ENCODE results near the gene NUDT15. TPM values are rescaled to one million over a fixed set of nuclear protein-coding genes. Genes with fewer than 3 reads are reported as not detected.

NUDT15 gene
- polyA plus RNA-seq, 1 donor from 2014 or later: 23.0 TPM

DNA sequence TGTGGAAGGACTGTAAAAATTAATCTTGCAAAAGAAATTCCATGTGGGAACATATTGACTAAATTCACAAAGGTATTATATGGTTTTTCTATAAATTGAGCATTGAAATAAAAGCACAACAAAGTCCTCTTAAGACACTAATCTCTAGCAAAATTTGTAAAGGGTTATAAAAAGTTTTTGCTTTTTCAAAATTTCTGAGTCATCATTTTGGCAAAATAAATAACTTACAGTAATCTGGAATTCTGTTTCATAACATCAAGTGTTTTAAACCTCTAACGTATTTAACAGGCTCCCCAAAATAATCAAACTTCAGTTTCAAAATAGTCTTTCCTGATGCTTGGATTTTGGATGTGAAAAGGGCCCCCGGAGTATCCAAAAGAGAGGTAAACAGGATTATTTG lies 31.4 kb downstream of the NUDT15 start:
- H3K9ac ChIP-seq (ENCODE audit: low read length): no peak overlapping the region
- H3F3A ChIP-seq (ENCODE audit: insufficient read depth, low read length, poor library complexity, severe bottlenecking): no peaks in the 10 kb centered on the region
- no peaks in the 10 kb centered on the region for H3K9me2 ChIP-seq (ENCODE audit: insufficient read depth, low read length)
- no peaks in the 10 kb centered on the region for H3K27me3 ChIP-seq (ENCODE audit: insufficient read depth, low read depth, low read length)
- H2AFZ ChIP-seq (ENCODE audit: low read depth, low read length): no peak overlapping the region
- H3K4me2 ChIP-seq (ENCODE audit: low read length): no peak overlapping the region
- H3K27ac ChIP-seq (ENCODE audit: low read length): no peak overlapping the region
- H3K9me3 ChIP-seq (ENCODE audit: low read length): peaks cover 12% of the 10 kb centered on the region
- H3K4me3 ChIP-seq (ENCODE audit: low read length): no peak overlapping the region
- TF ChIP-seq CTCF (IDR thresholded peaks at IDR 0.05; ENCODE audit: poor library complexity, severe bottlenecking) (no peak), TAF1 (IDR thresholded peaks at IDR 0.05; ENCODE audit: low read depth) (no peak), REST (IDR thresholded peaks at IDR 0.05; ENCODE audit: borderline replicate concordance) (no peak), POLR2AphosphoS5 (IDR thresholded peaks at IDR 0.05) (no peak), MXI1 (conservative IDR thresholded peaks at IDR 0.05; ENCODE audit: poor library complexity, severe bottlenecking) (no peak), RAD21 (conservative IDR thresholded peaks at IDR 0.05) (no peak), EZH2 (IDR thresholded peaks at IDR 0.05; ENCODE audit: borderline replicate concordance, insufficient read depth, low read length, poor library complexity, severe bottlenecking) (no peak), SMC3 (conservative IDR thresholded peaks at IDR 0.05; ENCODE audit: poor library complexity) (no peak), EP300 (conservative IDR thresholded peaks at IDR 0.05; ENCODE audit: poor library complexity, severe bottlenecking) (no peak)
- H3K79me2 ChIP-seq (replicated peaks; ENCODE audit: insufficient read depth, low read length): no peaks in the 10 kb centered on the region
- peaks cover 61% of the 10 kb centered on the region for H3K36me3 ChIP-seq (ENCODE audit: insufficient read depth, low read length)
- no peaks in the 10 kb centered on the region for H4K20me1 ChIP-seq (ENCODE audit: insufficient read depth)

GRCh38 chr13:48069573-48069972 lies 32.0 kb downstream of the NUDT15 start:
- H3K27ac ChIP-seq (ENCODE audit: low read length): no peak overlapping the region
- H3K4me3 ChIP-seq (ENCODE audit: low read length): no peak overlapping the region
- H3K9me3 ChIP-seq (ENCODE audit: low read length): peaks cover 12% of the 10 kb centered on the region
- no peak overlapping the region for H3K4me2 ChIP-seq (ENCODE audit: low read length)
- no peaks in the 10 kb centered on the region for H3F3A ChIP-seq (ENCODE audit: insufficient read depth, low read length, poor library complexity, severe bottlenecking)
- H3K79me2 ChIP-seq (replicated peaks; ENCODE audit: insufficient read depth, low read length): no peaks in the 10 kb centered on the region
- no peak for TF ChIP-seq REST (IDR thresholded peaks at IDR 0.05; ENCODE audit: borderline replicate concordance)
- no peak for TF ChIP-seq RAD21 (conservative IDR thresholded peaks at IDR 0.05)
- TF ChIP-seq SMC3 (conservative IDR thresholded peaks at IDR 0.05; ENCODE audit: poor library complexity): no peak
- TF ChIP-seq EZH2 (IDR thresholded peaks at IDR 0.05; ENCODE audit: borderline replicate concordance, insufficient read depth, low read length, poor library complexity, severe bottlenecking): no peak
- TF ChIP-seq TAF1 (IDR thresholded peaks at IDR 0.05; ENCODE audit: low read depth): no peak
- TF ChIP-seq EP300 (conservative IDR thresholded peaks at IDR 0.05; ENCODE audit: poor library complexity, severe bottlenecking): no peak
- TF ChIP-seq MXI1 (conservative IDR thresholded peaks at IDR 0.05; ENCODE audit: poor library complexity, severe bottlenecking): no peak
- no peak for TF ChIP-seq CTCF (IDR thresholded peaks at IDR 0.05; ENCODE audit: poor library complexity, severe bottlenecking)
- TF ChIP-seq POLR2AphosphoS5 (IDR thresholded peaks at IDR 0.05): no peak
- peaks cover 62% of the 10 kb centered on the region for H3K36me3 ChIP-seq (ENCODE audit: insufficient read depth, low read length)
- H3K27me3 ChIP-seq (ENCODE audit: insufficient read depth, low read depth, low read length): no peaks in the 10 kb centered on the region
- no peaks in the 10 kb centered on the region for H3K9me2 ChIP-seq (ENCODE audit: insufficient read depth, low read length)
- H3K9ac ChIP-seq (ENCODE audit: low read length): no peak overlapping the region
- H2AFZ ChIP-seq (ENCODE audit: low read depth, low read length): no peak overlapping the region
- H4K20me1 ChIP-seq (ENCODE audit: insufficient read depth): no peaks in the 10 kb centered on the region
